H1 (cell line): ENCODE measurements around the gene AMPD3. TPM values are rescaled to one million over a fixed set of nuclear protein-coding genes. Genes with fewer than 3 reads are reported as not detected.

Source experiments
- ATF2 ChIP-seq: IDR thresholded peaks from 2 replicates; pipeline ENCODE4 v1.6.1; 2012; ENCODE audit warnings: low read length, inconsistent platforms
- BACH1 ChIP-seq: IDR thresholded peaks from 2 replicates; pipeline ENCODE4 v1.6.1; 2012; ENCODE audit warnings: low read length, improper control_type of control experiment
- CHD2 ChIP-seq: IDR thresholded peaks from 2 replicates; pipeline ENCODE4 v1.6.1; 2012; ENCODE audit warnings: low read length, improper control_type of control experiment
- CTCF ChIP-seq, 3 experiments: IDR thresholded peaks; 1 replicate in 2 of 3; 2 replicates in 1 of 3; pipeline versions ENCODE4 v1.5.1 to v1.6.1; 2011; ENCODE audit warnings: low read length in 3 of 3, mild to moderate bottlenecking in 3 of 3, inconsistent platforms in 2 of 3, low read depth in 1 of 3, moderate library complexity in 1 of 3; ENCODE audit not compliant: insufficient read depth in 1 of 3; ENCODE audit errors: control extremely low read depth in 1 of 3
- JUND ChIP-seq: IDR thresholded peaks from 2 replicates; pipeline ENCODE4 v1.6.1; 2011; ENCODE audit warnings: mild to moderate bottlenecking, improper control_type of control experiment, low read length
- RNF2 ChIP-seq: fragments of 200-900, 300-1000 bp; sonication (generic); IDR thresholded peaks from 2 replicates; pipeline ENCODE4 v1.7.1; 2016; ENCODE audit warnings: borderline replicate concordance, low read depth, mild to moderate bottlenecking, antibody characterized with exemption, low read length; ENCODE audit not compliant: poor library complexity, severe bottlenecking; ENCODE audit errors: missing control alignments
- SIX5 ChIP-seq: IDR thresholded peaks from 2 replicates; pipeline ENCODE4 v1.6.1; 2011; ENCODE audit warnings: mild to moderate bottlenecking, low read depth, low read length
- USF2 ChIP-seq: IDR thresholded peaks from 2 replicates; pipeline ENCODE4 v1.6.1; 2011; ENCODE audit warnings: low read length, improper control_type of control experiment
- polyA plus RNA-seq, 7 experiments: library from polyadenylated mRNA; depleted of rRNA in 3 of 7; stranded (reverse) in 5 of 7; unstranded in 2 of 7; fragments of >200 nt in 5 of 7; fragments of 200-250 nt in 2 of 7; gene quantifications; 1 replicate in 5 of 7; 2 replicates in 1 of 7; 4 replicates in 1 of 7; pipeline versions ENCODE4 v1.2.1 to v1.2.3, GENCODE V29; 2011 to 2013; ENCODE audit warnings: missing spikeins in 2 of 7, mixed read lengths in 2 of 7
- total RNA-seq: library from RNA; stranded (reverse); fragmentation: NEBNext Ultra II Directional; extraction: Animal tissue kit (Norgen Biotek cat#: 25700); gene quantifications from 2 replicates; pipeline ENCODE4 v1.2.1, GENCODE V29; 2021

Gene AMPD3
- total and polyA plus RNA-seq, 2 of the 8 experiments (the other 6 are each of a cell fraction or from before 2014, with no cell fraction given), result 4.0 to 6.3 TPM

GRCh38 chr11:10405865-10406592, 49.0 kb upstream of the AMPD3 start (continued):
- TF ChIP-seq USF2 (no peak), SIX5 (no peak), CHD2 (no peak), BACH1 (peak; percentile 97), CTCF (IDR thresholded peaks at IDR 0.05; ENCODE audit: control extremely low read depth in 1 of 3, insufficient read depth in 1 of 3, low read depth in 1 of 3, low read length in 3 of 3) (peak; percentile 30 to 90 (median 74)), JUND (0 out of 2 replicates have a peak, but pooled peaks have one; percentile 44), RNF2 (no peak), ATF2 (peak; percentile 94)
